Neural progenitor cell (in vitro differentiated cells): ENCODE data around the gene ZNF106.

Experiments used
- EZH2 ChIP-seq: fragments of 200-600 bp; sonication (generic); IDR thresholded peaks from 2 replicates; pipeline ENCODE4 v1.6.1; 2017; ENCODE audit warnings: antibody characterized with exemption, mild to moderate bottlenecking, moderate library complexity
- EZH2phosphoT487 ChIP-seq: fragments of 200-600 bp; sonication (generic); IDR thresholded peaks from 2 replicates; pipeline ENCODE4 v1.6.1; 2017; ENCODE audit warnings: antibody characterized with exemption
- TF ChIP-seq, protein P1 (sequence below): fragments of 200-600 bp; sonication (generic); IDR thresholded peaks from 2 replicates; pipeline ENCODE4 v1.5.1; 2017; ENCODE audit warnings: antibody characterized with exemption, mild to moderate bottlenecking

DNA sequence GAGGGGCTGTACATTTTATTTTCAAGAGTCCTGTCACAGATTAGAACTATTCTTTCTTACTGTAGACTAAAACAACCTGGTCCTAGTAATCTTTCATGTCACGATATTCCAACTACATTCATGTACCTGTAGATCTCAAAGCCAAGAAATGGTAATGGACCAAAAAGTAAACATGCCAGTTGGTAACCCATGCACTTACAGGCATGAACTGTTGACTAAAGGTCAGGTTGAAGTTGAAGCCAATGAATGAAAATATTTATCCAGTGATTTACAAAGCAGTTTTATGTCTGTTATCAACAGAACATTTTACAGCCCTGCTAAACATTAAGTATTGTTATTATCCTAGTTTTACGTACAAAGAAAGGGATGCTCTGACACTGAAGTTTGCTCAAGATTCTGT, 32.4 kb upstream of the ZNF106 start:
- TF ChIP-seq, protein P1, sequence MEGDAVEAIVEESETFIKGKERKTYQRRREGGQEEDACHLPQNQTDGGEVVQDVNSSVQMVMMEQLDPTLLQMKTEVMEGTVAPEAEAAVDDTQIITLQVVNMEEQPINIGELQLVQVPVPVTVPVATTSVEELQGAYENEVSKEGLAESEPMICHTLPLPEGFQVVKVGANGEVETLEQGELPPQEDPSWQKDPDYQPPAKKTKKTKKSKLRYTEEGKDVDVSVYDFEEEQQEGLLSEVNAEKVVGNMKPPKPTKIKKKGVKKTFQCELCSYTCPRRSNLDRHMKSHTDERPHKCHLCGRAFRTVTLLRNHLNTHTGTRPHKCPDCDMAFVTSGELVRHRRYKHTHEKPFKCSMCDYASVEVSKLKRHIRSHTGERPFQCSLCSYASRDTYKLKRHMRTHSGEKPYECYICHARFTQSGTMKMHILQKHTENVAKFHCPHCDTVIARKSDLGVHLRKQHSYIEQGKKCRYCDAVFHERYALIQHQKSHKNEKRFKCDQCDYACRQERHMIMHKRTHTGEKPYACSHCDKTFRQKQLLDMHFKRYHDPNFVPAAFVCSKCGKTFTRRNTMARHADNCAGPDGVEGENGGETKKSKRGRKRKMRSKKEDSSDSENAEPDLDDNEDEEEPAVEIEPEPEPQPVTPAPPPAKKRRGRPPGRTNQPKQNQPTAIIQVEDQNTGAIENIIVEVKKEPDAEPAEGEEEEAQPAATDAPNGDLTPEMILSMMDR: no peak
- TF ChIP-seq EZH2: no peak
- TF ChIP-seq EZH2phosphoT487: no peak
